Neural progenitor cell (in vitro differentiated cells): ENCODE results near the gene NCR2. TPM values are rescaled to one million over a fixed set of nuclear protein-coding genes. Genes with fewer than 3 reads are reported as not detected.

ENCODE experiments used
- DNase-seq: peaks from one replicate; pipeline ENCODE4 v3.0.0-alpha.2; 2016; ENCODE audit warnings: low spot score
- H2AFZ ChIP-seq: fragments of 200-600 bp; sonication (generic); replicated peaks from 2 replicates; pipeline ENCODE4 v1.6.1; 2016; ENCODE audit warnings: antibody characterized with exemption
- H3F3A ChIP-seq: fragments of 200-600 bp; sonication (generic); 2 replicates; pipeline ENCODE4 v1.6.1; 2016; ENCODE audit warnings: antibody characterized with exemption, low read depth
- H3K27ac ChIP-seq: fragments of 200-600 bp; sonication (generic); 2 replicates; pipeline ENCODE4 v1.5.1; 2016; ENCODE audit warnings: mild to moderate bottlenecking
- H3K27me3 ChIP-seq: fragments of 200-600 bp; sonication (generic); 2 replicates; pipeline ENCODE4 v1.6.1; 2016; ENCODE audit warnings: mild to moderate bottlenecking, moderate library complexity
- H3K36me3 ChIP-seq: fragments of 200-600 bp; sonication (generic); 2 replicates; pipeline ENCODE4 v1.5.1; 2016
- H3K4me1 ChIP-seq: fragments of 200-600 bp; sonication (generic); 2 replicates; pipeline ENCODE4 v1.6.1; 2016; ENCODE audit warnings: mixed run types
- H3K4me2 ChIP-seq: fragments of 200-600 bp; sonication (generic); 2 replicates; pipeline ENCODE4 v1.6.1; 2016
- H3K4me3 ChIP-seq: fragments of 200-600 bp; sonication (generic); 2 replicates; pipeline ENCODE4 v1.5.1; 2016
- H3K79me2 ChIP-seq: fragments of 200-600 bp; sonication (generic); 2 replicates; pipeline ENCODE4 v1.6.1; 2016; ENCODE audit warnings: low read depth
- H3K9ac ChIP-seq: fragments of 200-600 bp; sonication (generic); 2 replicates; pipeline ENCODE4 v1.6.1; 2016
- H3K9me3 ChIP-seq: fragments of 200-600 bp; sonication (generic); 2 replicates; pipeline ENCODE4 v1.5.1; 2016; ENCODE audit warnings: low read depth
- H4K20me1 ChIP-seq: fragments of 200-600 bp; sonication (generic); 2 replicates; pipeline ENCODE4 v1.6.1; 2016; ENCODE audit warnings: low read depth
- H3K27ac Mint-ChIP-seq: 3 replicates; pipeline ENCODE4 v1.8.0; 2021; ENCODE audit warnings: mixed read lengths
- H3K27me3 Mint-ChIP-seq: 2 replicates; pipeline ENCODE4 v1.8.0; 2022; ENCODE audit warnings: low read depth, mild to moderate bottlenecking, inconsistent platforms, moderate library complexity, mixed read lengths; ENCODE audit not compliant: insufficient read depth
- H3K36me3 Mint-ChIP-seq: 3 replicates; pipeline ENCODE4 v1.8.0; 2021; ENCODE audit warnings: mixed read lengths
- H3K4me1 Mint-ChIP-seq: 3 replicates; pipeline ENCODE4 v1.8.0; 2021; ENCODE audit warnings: mixed read lengths
- H3K4me3 Mint-ChIP-seq: 3 replicates; pipeline ENCODE4 v1.8.0; 2021; ENCODE audit warnings: mild to moderate bottlenecking, moderate library complexity, mixed read lengths
- H3K9me3 Mint-ChIP-seq: 3 replicates; pipeline ENCODE4 v1.8.0; 2020; ENCODE audit warnings: mixed read lengths
- EZH2 ChIP-seq: fragments of 200-600 bp; sonication (generic); IDR thresholded peaks from 2 replicates; pipeline ENCODE4 v1.6.1; 2017; ENCODE audit warnings: antibody characterized with exemption, mild to moderate bottlenecking, moderate library complexity
- EZH2phosphoT487 ChIP-seq: fragments of 200-600 bp; sonication (generic); IDR thresholded peaks from 2 replicates; pipeline ENCODE4 v1.6.1; 2017; ENCODE audit warnings: antibody characterized with exemption
- total RNA-seq: library from RNA; depleted of rRNA; stranded (reverse); fragments of >200 nt; gene quantifications from 2 replicates; pipeline ENCODE4 v1.2.3, GENCODE V29; 2015; ENCODE audit warnings: low replicate concordance
- TF ChIP-seq, protein P1 (sequence below): fragments of 200-600 bp; sonication (generic); IDR thresholded peaks from 2 replicates; pipeline ENCODE4 v1.5.1; 2017; ENCODE audit warnings: antibody characterized with exemption, mild to moderate bottlenecking

NCR2 gene
- total RNA-seq, 1 donor from 2014 or later, result not detected

DNA sequence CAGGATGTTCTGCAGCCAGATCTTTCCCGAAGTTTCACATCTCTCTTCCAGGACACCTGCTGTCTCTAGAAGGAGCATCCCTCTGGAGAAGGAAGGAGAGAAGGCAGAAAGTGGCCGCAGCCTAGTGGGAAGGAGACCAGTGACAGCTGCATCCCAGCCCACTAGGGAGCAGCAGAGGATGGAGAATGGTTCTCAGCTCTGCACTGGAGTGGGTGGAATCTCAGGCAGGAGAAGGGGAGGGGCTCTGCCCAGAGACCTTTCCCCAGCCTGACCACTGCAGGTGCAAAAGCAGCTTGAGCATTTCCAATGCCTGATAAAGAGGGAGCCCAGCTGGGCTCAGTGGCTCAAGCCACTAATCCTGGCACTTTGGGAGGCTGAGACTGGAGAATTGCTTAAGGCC lies 32.3 kb downstream of the NCR2 start:
- peak; percentile 90 for DNase-seq
- Histone ChIP-seq H3K36me3 (no peaks in the 10 kb centered on the region), H3K4me2 (no peak overlapping the region), H3K27me3 (peaks cover 92% of the 10 kb centered on the region), H3K4me1 (peaks cover 11% of the 10 kb centered on the region), H3K9me3 (no peaks in the 10 kb centered on the region), H3F3A (peaks cover 30% of the 10 kb centered on the region), H2AFZ (no peak overlapping the region), H3K27ac (no peak overlapping the region), H3K4me3 (no peak overlapping the region), H4K20me1 (peaks cover 31% of the 10 kb centered on the region), H3K79me2 (no peaks in the 10 kb centered on the region), H3K9ac (no peak overlapping the region)
- Mint-ChIP-seq H3K27ac (no peak overlapping the region), H3K4me1 (peaks cover 27% of the 10 kb centered on the region), H3K4me3 (peak overlapping the region; percentile 35), H3K9me3 (peaks cover 3% of the 10 kb centered on the region), H3K27me3 (peaks cover 58% of the 10 kb centered on the region), H3K36me3 (no peaks in the 10 kb centered on the region)
- TF ChIP-seq, protein P1, sequence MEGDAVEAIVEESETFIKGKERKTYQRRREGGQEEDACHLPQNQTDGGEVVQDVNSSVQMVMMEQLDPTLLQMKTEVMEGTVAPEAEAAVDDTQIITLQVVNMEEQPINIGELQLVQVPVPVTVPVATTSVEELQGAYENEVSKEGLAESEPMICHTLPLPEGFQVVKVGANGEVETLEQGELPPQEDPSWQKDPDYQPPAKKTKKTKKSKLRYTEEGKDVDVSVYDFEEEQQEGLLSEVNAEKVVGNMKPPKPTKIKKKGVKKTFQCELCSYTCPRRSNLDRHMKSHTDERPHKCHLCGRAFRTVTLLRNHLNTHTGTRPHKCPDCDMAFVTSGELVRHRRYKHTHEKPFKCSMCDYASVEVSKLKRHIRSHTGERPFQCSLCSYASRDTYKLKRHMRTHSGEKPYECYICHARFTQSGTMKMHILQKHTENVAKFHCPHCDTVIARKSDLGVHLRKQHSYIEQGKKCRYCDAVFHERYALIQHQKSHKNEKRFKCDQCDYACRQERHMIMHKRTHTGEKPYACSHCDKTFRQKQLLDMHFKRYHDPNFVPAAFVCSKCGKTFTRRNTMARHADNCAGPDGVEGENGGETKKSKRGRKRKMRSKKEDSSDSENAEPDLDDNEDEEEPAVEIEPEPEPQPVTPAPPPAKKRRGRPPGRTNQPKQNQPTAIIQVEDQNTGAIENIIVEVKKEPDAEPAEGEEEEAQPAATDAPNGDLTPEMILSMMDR, result peak; percentile 76
- TF ChIP-seq EZH2, result no peak
- TF ChIP-seq EZH2phosphoT487, result no peak

DNA sequence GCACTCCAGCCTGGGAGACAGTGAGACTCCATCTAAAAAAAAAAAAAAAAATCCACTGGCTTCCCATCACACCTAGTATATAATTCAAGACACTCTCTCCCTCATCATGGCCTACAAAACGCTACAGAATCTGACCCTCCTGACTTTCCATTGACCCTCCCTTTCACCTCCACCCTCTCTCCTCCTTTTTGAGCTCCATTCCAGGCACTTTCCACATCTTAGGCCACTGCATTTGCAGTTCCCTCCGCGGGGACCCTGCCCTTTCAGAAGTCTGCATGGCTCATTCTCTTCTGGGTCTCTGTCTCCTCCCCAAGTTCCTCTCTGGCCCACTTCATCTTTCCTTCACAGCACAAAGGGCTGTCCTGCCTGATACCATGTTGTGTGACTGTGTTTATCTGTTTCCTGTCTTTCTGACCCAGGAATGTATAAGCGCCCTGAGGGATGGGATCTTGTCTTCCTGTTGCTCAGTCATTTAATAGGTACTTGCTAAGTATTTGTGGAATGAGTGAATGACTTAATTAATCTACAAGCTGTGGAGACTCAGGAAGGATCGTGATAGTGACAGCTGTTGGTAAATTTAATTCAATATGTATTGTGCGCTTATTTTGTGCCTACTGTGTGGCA lies 35.2 kb downstream of the NCR2 start:
- no peaks in the 10 kb centered on the region for H3K36me3 ChIP-seq

DNA sequence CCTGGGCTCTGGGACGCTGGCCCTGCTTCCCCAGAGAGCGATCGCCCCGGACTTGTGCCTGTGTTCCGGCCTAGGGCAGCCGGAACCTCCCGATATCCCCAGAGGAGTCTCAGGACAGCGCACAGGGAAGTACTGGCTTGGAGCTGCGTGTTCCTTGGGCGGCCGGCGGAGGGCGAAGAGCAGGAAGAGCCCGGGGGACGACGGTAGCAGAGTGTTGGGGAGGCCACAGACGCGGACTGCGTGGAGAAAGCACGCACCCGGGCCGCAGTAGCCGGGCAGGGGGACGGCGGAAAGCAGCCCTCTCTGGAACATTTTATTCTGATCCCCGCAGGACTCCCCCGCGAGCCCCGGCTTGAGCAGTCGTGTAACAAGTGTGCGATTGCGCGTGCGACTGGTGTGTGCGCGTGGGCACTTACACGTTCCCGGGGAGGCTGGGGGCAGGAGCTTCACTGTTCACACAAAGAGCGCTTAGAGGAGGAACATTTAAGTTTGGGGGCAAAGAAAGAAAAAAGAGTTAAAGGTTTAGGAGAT lies 36.1 kb downstream of the NCR2 start:
- Histone ChIP-seq H3K4me1 (peaks cover 41% of the 10 kb centered on the region), H3K9me3 (no peaks in the 10 kb centered on the region), H3F3A (peaks cover 64% of the 10 kb centered on the region), H3K27ac (no peak overlapping the region), H3K4me3 (peak overlapping the region; percentile 37), H3K9ac (no peak overlapping the region), H2AFZ (peak overlapping the region; percentile 32), H3K4me2 (peak overlapping the region; percentile 76), H3K79me2 (no peaks in the 10 kb centered on the region), H3K27me3 (peaks cover 97% of the 10 kb centered on the region), H4K20me1 (peaks cover 67% of the 10 kb centered on the region), H3K36me3 (no peaks in the 10 kb centered on the region)
- Mint-ChIP-seq H3K9me3 (no peaks in the 10 kb centered on the region), H3K4me1 (peaks cover 53% of the 10 kb centered on the region), H3K27me3 (peaks cover 78% of the 10 kb centered on the region), H3K4me3 (peak overlapping the region; percentile 87), H3K27ac (no peak overlapping the region), H3K36me3 (no peaks in the 10 kb centered on the region)
- no peak for TF ChIP-seq EZH2phosphoT487
- TF ChIP-seq, protein P1, result peak; percentile 48
- peak; percentile 37 for TF ChIP-seq EZH2
- DNase-seq, result peak; percentile 86

More for the DNA sequence above, 35.2 kb downstream of the NCR2 start:
- Histone ChIP-seq H3K79me2 (no peaks in the 10 kb centered on the region), H3K4me2 (no peak overlapping the region), H3F3A (peaks cover 55% of the 10 kb centered on the region), H2AFZ (no peak overlapping the region), H3K4me1 (peaks cover 38% of the 10 kb centered on the region), H3K9me3 (no peaks in the 10 kb centered on the region), H4K20me1 (peaks cover 58% of the 10 kb centered on the region), H3K4me3 (no peak overlapping the region), H3K27me3 (peaks cover 97% of the 10 kb centered on the region), H3K27ac (no peak overlapping the region), H3K9ac (no peak overlapping the region)
- DNase-seq, result peak; percentile 4
- Mint-ChIP-seq H3K36me3 (no peaks in the 10 kb centered on the region), H3K4me1 (peaks cover 47% of the 10 kb centered on the region), H3K27ac (no peak overlapping the region), H3K4me3 (peak overlapping the region; percentile 5), H3K9me3 (no peaks in the 10 kb centered on the region), H3K27me3 (peaks cover 73% of the 10 kb centered on the region)
- no peak for TF ChIP-seq EZH2phosphoT487
- TF ChIP-seq, protein P1, result no peak
- TF ChIP-seq EZH2, result no peak
